Stimulated activated CD8-positive, alpha-beta memory T cell treated with anti-CD3 and anti-CD28 coated beads, Interleukin-15, amount 100 ng/mL, for 24 hours (primary cell): Measurements from ENCODE around the gene EPHA3.

Source experiments
- DNase-seq: peaks from one replicate; pipeline ENCODE4 v3.0.0-alpha.2; 2020; ENCODE audit warnings: low read depth

The EPHA3 gene

DNA sequence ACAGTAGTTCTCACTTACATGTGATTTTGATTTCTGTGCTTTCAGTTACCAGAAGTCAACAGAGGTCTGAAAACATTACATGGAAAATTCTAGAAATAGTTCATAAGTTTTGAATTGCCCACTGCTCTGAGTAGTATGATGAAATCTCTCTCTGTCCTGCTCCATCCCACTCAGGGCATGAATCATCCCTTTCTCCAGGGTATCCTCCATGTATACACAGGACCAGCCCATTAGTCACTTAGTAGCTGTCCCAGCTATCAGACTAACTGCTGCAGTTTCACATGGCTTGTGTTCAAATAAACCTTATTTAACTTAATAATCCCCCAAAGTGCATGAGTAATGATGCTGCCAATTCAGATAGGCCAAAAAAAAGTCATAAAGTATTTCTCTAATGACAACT is 38.6 kb downstream of the EPHA3 start:
- no peak for DNase-seq

DNA sequence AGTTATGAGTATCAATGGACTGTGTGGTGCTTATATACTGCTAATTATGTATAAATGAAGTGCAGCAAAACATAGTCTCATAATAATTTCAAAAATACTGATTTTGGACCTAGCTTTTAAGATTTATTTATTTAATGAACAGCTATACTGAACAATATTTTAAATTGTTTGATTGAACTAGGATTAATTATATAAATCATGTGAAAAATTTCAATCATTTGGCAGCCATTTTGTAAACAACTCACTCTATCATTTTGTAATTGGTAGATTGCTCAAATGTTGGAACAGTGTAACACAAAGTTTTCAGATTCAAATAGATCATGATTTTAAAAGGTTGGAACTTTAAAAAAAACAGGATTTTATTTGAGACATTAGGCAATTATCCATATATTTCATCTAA is 47.0 kb downstream of the EPHA3 start:
- no peak for DNase-seq

DNA sequence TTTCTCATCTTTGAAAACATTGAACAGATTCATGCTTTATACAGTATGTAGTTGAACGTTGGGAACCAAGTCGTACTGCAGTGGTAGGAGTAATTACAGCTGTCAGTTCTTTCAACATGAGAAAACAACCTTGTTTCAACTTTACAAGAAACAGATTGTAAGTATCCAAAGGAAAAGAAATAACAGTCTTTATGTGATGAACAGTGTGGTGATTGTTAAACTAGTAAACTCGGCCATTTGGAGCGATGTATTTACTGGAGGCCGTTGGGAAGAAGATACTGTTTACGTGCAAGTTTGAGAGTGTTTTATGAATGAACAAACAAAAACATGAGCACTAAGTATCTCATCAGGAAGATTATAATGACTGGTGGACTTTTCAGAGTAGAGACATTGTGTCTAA is 48.4 kb downstream of the EPHA3 start:
- no peak for DNase-seq

GRCh38 chr3:89157575-89157974 is 50.2 kb downstream of the EPHA3 start:
- no peak for DNase-seq

DNA sequence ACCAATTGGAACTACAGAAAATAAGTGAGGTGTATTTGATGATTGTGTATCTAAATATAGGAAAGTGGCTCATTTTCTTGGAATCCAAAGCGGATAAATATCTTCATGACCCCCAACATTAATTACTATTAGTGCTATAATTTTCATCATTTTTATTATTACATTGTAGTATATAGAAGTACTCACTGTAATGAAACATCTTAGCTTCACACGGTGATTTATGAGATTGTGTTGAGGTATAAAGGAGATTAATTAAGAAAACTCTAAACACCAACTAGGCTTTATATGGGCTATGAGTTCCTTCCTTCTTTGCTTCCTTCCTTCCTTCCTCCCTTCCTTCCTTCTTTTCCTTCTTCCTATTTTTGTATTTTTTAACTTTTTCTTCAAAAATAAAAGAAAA is 52.2 kb downstream of the EPHA3 start:
- no peak for DNase-seq

DNA sequence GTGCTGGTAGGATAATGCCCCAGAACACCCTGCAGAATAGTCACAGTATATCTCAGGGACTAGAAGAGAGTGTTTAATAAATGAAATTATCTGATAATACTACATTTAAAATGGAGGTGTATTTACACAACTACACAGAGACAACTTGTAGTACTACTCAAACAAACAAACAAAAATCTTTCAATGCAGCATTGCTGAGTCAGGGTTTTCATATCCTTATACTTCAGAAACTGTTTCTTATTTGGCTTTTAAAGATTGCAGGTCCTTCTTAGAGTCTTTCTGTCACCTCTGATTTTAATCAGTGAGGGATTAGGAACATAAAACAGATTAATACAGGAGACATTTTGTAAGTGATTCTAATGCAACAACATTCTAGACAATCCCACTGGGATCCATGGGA is 57.4 kb downstream of the EPHA3 start:
- DNase-seq = no peak

DNA sequence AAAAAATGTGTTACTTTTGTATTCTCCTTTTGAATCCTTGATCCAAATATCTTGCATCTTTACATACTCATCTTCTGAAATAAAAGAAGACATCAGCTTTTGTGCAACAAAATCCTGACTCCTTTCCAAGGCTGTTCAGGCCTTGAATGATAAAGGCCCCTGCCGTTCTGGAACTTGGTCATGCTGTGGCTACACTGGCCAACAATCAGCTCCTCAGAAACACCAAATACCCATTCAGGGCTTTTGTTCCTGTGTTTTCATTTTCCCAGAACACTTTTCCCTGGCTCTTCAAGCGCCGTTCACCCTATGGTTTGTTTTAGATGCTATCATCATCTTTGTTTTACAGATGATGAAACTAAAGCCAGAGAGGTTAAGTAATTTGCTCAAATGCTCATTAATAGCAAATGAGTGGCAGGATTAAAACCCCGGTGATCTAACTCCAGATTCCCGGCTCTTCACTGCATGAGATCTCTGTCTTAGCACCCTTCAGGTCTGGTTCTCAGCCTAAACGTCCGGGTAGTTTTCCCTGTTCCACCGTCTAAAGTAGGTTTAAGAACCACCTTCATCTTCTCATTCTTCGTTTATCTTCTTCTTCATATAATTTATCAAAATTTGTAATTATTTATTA is 58.3 kb downstream of the EPHA3 start:
- DNase-seq = no peak

DNA sequence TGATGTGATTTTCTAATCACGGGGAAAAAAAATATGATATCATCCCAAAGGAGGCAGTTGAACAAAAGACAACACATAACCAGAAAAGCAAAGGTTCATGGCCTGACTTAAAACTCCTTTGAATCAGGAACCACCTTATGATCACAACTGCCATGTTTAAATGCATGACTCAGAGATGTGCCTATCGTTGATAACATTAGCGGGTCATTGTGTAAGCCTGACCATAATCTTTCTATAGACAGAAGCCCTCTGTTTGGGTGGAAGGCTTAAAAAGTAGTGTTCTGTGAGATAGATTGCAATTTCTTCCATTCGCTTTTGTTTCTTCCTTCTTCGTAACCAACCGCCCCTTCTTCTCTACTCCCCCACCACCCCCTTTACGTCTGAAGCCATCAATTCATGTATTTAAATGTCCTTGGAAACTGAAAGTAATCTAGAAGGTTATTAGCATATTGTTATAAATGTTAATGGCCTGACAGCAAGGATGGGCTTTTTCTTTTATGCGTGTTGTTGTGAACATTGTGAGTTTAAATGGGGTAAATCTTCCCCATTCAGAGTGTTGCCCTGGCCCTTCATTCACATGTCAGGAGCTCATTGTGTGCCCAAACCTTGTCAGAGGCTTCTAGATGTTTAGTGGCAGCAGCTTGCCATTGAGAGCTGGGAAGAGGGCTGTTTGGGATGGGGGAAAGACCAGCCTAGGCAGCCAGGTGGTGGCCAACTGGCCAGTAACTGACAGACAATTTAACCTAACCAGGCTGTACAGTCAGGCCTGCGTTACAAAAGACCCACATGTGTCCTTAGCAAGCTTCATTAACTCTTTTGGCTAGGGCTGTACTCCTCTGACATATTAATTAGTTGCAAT is 64.5 kb downstream of the EPHA3 start:
- DNase-seq = no peak

DNA sequence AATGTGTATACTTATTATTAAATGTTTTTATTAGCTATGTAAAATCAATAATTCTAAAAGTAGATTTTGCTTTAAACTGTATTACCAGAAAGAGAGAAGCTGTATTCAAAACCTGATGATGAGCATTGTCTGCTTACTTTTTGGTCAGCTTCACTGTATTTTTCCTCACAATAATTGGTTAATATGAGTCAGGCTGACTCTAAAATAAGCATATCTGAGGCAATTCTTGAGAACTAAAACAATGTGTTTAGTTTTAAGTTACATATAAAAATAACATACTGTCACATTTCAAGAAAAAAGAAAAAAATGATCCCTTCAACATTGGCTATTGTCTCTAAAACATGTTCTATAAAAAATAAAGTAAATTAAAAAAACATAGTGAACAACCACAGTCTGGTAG is 66.1 kb downstream of the EPHA3 start:
- DNase-seq = no peak

DNA sequence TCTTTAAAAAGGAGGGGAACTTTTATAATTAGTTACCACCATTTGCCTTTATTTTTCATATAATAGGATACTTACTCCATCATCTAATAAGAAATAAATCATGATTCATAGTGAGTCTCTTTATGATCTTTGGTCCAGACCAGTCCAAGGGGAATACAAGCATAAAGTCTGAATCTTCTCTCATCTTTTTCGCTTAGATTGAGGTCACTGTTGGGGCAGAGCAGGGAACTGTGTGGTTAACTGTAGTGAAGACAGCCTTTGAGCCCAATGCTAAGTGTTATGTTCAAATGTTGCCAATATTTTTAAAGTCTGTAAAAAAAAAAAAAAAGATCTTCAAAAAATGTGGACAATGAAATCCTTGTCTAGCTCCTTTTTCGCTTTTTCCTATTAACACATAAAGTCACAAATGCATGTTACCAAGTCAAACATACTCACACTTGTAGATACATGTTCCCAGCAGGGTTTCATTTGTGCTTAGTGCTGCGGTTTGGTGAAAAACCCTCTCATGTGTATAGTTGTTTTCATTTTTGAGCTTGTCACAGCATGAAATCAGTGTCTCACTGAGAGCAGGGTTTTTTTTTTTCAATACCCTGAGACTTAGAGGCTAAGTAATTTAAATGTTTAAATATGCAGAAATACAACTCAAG is 72.1 kb downstream of the EPHA3 start:
- DNase-seq = no peak

- no peak for DNase-seq
Observed at GRCh38 chr3:89180334-89180733, 72.9 kb downstream of the EPHA3 start.

DNA sequence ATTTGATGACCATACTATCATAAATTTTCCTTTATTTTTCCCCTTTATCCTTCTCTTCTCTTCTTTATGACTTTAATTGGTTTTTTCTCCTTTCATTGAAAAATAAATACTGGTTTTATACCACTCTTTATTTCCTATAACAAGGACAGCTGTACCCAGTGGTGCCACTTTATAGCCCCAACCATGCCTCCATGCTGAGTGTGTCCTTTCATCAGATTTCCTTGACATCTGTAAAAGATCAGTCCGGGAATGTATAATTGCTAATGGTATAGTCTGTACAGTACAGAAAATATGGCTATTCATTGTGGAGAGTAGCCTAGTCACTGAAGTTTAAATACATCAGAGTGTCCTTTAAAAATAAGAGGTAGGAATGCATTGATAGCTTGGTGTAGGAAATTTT is 74.6 kb downstream of the EPHA3 start:
- no peak for DNase-seq

GRCh38 chr3:89184151-89184995 is 77.0 kb downstream of the EPHA3 start:
- no peak for DNase-seq

DNA sequence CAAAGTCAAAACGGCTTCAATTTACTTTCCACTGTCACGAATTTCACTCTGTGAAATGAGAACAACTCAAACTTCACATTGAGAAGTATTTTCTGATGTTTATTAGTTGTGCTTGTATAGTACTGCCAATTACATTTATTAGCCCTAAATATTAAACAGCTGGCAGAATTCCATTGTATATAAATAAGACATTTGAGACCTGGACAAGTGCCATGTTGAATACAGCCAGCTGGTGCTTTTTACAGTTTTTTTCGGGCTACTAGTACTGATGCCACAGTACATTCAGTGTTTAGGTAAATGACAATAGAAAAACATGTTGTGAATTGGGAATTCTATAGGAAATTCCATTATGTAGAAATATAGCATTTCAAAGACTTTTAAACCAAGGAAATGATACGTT is 79.0 kb downstream of the EPHA3 start:
- DNase-seq = no peak

GRCh38 chr3:89198591-89198990 is 91.2 kb downstream of the EPHA3 start:
- no peak for DNase-seq

DNA sequence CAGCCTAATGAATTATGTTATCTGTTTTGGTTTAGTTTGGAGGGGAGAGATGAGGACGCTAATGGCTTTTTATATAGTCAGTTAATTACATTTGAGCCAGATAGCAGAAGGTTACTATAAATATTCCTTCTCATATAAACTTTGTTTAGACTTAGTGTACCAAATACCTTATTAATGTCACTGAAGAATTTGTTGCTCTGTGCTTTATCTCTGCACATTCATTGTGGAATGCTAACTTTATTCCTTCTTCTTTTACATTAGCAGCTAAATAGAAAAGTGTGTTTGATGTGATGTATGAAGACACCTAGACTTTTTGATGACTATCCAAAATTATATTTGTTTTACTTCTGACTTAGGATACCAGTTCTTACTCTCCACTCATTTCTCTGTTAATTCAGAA is 105.2 kb downstream of the EPHA3 start:
- no peak for DNase-seq

- no peak for DNase-seq
Observed at GRCh38 chr3:89216016-89216739, 108.8 kb downstream of the EPHA3 start.

- no peak for DNase-seq
Observed at GRCh38 chr3:89217148-89217685, 109.8 kb downstream of the EPHA3 start.

GRCh38 chr3:89221924-89222323 is 114.5 kb downstream of the EPHA3 start:
- DNase-seq = no peak

DNA sequence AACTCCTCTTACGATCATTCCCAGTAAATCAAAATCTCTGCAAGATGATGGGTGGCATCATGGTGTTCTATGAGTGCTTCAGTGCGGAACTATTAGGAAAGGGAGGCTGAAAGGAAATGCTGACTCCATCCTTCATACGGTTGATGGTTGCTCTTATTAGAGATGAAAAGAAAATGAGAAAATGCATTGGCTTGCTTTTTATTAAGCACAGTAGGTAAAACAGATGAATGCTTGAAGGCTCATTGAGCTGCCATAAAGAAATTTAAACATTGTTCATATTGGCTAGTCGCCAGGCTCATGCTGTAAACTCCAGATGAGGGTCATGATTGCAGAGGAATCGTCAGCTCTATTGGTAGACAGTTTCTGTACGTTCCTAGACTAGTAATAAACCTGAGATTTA is 115.8 kb downstream of the EPHA3 start:
- DNase-seq = no peak

- DNase-seq = no peak
Observed at GRCh38 chr3:89227218-89227617, 119.8 kb downstream of the EPHA3 start.
